Amniotic stem cell (primary cell): ENCODE measurements around the gene ERP29.
"Not testable (repeated sequence)": the region's sequence is repeated elsewhere in the genome, so short reads cannot be mapped to it uniquely, and the experiment has no call there.

Experiments
- DNase-seq: peaks from one replicate; lab custom pipeline; 2025; lab: John Stamatoyannopoulos, UW

ERP29 gene

GRCh38 chr12:112004041-112004440 is 9.2 kb upstream of the ERP29 start:
- DNase-seq, result no peak

GRCh38 chr12:112005419-112006395 is 7.5 kb upstream of the ERP29 start:
- DNase-seq, result no peak

DNA sequence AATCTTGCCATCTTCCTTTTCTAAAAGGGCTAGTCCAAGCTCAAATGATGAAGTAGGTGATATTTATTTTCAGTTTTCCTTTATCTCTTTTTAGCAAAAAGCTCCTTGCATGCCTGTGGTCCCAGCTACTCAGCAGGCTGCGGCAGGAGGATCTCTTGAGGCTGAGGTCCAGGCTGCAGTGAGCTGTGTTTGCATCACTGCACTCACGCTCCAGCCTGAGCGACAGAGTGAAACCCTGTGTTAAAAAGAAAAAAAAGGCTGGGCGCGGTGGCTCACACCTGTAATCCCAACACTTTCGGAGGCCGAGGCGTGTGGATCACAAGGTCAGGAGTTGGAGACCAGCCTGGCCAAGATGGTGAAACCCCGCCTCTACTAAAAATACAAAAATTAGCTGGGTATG is 5.3 kb upstream of the ERP29 start:
- no peak for DNase-seq

DNA sequence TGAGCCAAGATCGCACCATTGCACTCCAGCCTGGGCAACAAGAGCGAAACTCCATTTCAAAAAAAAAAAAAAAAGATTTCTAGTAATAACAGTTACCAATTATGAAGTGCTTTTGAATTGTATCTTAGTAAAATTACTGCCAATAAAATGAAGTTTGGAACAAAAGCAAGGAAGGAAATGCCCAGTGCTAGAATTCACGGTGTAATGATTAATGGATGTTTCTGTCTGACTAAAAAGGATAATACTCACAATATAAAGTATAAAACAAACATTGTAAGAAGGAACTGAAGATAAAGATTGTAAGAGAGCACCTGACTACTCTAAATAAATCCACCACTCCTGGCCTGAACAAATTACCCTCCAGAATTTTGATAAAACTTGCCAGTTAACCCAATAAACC is 4.3 kb upstream of the ERP29 start:
- DNase-seq, result no peak

- DNase-seq, result not testable (repeated sequence)
Measured at GRCh38 chr12:112009596-112009995, 3.6 kb upstream of the ERP29 start.

- DNase-seq, result no peak
Measured at GRCh38 chr12:112010415-112011344, 2.5 kb upstream of the ERP29 start.

GRCh38 chr12:112011685-112012084 is 1.5 kb upstream of the ERP29 start:
- no peak for DNase-seq

DNA sequence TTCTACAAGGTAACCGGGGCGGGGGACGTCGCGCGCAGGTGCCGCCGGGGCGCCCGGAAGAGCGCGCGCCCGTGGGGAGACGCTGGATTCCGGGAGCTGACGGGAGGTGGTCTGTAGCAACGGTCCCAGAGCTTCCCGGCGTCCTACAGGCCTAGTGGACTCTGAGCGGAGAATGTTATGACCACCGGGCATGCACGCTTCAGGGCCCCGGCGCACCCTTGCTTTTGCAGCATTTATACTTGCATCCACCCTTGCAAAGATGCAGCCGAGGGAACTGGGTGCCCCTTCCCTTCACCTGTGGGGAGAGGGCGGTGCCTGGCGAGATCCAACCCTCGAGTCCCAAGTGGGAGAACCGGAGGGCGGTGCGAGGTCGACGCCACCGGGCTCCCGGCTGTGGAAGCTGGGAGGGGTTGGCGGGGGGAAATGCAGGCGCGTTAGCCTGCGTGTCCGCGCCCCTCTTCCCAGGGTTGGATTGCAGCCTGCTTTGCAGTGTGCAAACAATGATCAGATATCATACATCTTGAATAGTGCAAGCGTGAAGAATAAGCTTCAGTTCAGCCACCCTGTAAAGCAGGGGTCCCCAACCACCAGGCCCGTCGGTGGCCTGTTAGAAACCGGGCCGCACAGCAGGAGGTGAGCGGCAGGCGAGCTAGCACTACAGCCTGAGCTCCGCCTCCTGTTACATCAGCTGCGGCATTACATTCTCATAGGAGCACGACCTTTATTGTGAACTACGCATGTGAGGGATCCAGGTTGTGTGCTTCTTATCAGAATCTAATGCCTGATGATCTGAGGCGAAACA is 576 bp downstream of the ERP29 start:
- DNase-seq, result peak; percentile 33

DNA sequence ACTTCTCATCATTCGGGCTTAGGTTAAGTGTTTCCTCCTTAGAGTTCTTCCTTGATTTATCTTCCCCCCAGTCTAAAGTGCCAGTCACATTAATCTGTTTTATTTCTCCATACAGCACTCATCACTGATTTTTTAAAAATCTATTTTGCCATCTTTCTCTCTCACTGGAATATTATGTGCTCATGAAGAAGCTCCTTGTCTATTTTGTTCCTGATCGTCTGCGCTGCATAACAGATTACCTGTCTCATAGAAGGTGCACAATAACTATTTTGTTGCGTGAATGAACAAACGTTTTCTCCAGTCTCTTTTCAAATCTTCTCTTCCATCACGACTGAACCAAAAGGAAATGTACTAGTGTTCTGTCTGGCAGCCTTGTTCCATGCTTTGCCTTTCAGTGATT is 2.7 kb downstream of the ERP29 start:
- no peak for DNase-seq

- no peak for DNase-seq
Measured at GRCh38 chr12:112017041-112017440, 3.8 kb downstream of the ERP29 start.

- peak; percentile 43 for DNase-seq
Measured at GRCh38 chr12:112018571-112019237, 5.5 kb downstream of the ERP29 start.

DNA sequence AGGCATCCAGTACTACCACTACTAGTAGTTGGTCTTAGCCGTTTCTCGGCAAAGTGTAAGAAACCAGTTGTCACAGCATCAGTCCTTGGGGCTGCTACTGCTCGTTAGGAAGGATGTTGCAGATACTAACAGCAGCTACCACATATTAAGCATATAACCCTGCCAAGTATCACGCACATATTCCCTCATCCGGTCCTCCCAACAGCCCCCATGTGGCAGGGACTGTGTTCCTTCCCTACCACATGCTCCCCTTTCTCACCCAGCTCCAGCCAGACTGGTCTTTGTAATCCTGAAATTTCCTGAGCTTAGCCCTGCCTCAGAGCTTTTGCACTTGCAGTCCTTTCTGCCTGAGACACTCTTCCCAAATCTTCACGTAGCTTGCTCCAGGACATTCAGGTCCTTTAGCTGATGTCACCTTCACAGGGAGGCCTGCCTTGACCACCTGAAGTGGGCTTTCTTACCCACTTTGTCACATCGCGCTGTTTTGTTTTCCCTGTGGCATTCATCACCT is 7.8 kb downstream of the ERP29 start:
- DNase-seq, result no peak

DNA sequence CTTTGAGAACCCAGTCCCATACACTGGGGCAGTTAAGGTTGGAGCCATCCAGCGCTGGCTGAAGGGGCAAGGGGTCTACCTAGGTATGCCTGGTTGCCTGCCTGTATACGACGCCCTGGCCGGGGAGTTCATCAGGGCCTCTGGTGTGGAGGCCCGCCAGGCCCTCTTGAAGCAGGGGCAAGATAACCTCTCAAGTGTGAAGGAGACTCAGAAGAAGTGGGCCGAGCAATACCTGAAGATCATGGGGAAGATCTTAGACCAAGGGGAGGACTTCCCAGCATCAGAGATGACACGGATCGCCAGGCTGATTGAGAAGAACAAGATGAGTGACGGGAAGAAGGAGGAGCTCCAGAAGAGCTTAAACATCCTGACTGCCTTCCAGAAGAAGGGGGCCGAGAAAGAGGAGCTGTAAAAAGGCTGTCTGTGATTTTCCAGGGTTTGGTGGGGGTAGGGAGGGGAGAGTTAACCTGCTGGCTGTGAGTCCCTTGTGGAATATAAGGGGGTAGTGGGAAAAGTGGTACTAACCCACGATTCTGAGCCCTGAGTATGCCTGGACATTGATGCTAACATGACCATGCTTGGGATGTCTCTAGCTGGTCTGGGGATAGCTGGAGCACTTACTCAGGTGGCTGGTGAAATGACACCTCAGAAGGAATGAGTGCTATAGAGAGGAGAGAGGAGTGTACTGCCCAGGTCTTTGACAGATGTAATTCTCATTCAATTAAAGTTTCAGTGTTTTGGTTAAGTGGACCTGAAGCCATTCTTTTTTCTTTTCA is 9.2 kb downstream of the ERP29 start:
- no peak for DNase-seq

GRCh38 chr12:112023759-112024396 is 10.7 kb downstream of the ERP29 start:
- DNase-seq, result no peak

DNA sequence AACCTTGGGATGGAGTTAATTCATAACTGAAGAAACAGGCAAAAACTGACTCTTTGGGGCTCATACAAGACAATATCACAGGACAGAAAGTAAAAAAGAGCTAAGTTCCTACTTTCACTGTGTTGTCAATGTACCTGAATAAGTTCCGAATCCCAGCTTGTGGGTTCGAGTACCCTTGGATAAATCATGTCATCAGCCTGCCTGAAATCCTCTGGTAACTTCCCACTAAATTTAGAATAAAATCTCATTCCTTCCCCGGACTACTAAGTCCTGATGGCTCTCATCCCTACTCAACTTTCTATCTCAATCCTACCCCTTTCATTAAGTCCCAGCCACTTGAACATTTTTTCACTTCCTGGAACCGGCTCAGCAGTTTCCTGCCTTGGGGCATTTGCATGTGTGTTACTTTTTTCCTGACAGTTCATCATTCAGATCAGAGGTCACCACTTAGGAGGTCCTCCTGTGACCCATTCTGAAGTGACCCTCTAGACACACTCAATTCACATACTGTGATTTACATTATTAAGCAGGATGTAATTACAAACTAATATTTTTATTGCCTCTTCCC is 12.7 kb downstream of the ERP29 start:
- DNase-seq, result no peak

GRCh38 chr12:112029301-112029700 is 16.1 kb downstream of the ERP29 start:
- no peak for DNase-seq

GRCh38 chr12:112031472-112031871 is 18.2 kb downstream of the ERP29 start:
- no peak for DNase-seq

DNA sequence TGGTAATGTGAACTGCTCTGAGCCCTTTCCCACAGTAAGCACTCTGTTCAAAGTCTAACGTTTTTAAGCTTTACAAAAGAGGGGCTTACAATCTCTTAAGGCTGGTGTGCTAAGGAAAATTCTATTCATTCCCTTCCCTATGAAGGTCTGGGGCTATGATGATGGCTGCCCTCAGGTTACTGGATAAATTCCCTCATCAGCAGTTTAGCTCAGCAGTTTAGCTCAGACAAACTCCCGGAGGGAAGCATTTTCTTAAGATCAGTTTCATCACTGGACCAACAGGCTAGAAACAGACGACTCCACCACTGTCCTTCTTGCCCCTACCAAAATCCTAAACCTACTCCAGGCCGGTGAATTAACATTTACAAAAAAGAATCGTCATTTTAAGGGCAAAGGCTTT is 19.1 kb downstream of the ERP29 start:
- no peak for DNase-seq

DNA sequence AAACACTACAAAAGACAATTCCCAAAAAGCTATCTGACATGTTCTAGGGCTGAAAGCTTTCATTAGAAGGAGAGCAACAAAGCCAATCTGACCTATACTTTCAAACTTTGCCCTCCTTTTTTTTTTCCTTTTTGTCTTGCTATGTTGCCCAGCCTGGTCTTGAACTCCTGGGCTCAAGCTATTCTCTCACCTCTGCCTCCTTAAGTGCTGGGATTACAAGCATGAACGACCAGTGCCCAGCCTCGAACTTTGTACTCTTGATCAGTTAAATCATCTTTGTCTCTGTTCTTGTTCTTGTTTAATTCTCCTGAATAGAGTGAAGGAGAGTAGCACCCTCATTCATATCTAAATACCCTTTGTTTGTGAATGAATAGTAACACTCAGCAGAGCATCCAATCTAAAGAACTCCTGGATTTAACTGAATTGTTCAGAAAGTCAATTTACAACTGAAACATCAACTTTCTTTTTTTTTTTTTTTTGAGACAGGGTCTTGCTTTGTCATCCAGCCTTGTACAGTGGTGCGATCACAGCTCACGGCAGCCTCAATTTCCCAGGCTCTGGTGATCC is 22.1 kb downstream of the ERP29 start:
- no peak for DNase-seq
